ENCODE measurements around the gene SLC22A23.

Gene SLC22A23

GRCh38 chr6:3456898-3457709, at the start of gene SLC22A23:
SLC22A23 (minus strand) TSS chr6:3457050; CDS start chr6:3456559, 491 bp downstream.
- peak; percentile 36 to 62 (median 47) for DNase-seq

- DNase-seq, result no peak
Observed at GRCh38 chr6:3506200-3506599, 49.4 kb upstream of the SLC22A23 start.

GRCh38 chr6:3504938-3505805, 48.3 kb upstream of the SLC22A23 start:
- no peak for DNase-seq

DNA sequence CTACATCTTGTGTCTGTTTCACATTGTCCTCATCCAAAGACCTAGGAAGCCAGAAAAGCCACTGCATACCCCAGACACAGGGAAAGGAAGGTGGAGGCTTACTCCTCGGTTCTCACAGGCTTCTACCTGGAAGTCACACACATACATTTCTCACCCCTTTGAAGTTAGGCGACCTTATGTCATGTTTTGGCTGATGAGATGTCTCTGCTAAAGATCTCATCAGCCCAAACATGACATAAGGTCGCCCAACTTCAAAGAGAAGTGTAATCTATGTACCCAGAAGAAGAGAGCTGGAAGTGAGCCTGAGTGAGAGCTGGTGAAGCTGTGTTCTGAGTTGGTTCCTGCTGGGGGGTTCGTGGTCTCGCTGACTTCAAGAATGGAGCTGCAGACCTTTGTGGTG, 47.5 kb upstream of the SLC22A23 start:
- DNase-seq, result no peak

- DNase-seq, result no peak
Observed at GRCh38 chr6:3501826-3502500, 45.1 kb upstream of the SLC22A23 start.

DNA sequence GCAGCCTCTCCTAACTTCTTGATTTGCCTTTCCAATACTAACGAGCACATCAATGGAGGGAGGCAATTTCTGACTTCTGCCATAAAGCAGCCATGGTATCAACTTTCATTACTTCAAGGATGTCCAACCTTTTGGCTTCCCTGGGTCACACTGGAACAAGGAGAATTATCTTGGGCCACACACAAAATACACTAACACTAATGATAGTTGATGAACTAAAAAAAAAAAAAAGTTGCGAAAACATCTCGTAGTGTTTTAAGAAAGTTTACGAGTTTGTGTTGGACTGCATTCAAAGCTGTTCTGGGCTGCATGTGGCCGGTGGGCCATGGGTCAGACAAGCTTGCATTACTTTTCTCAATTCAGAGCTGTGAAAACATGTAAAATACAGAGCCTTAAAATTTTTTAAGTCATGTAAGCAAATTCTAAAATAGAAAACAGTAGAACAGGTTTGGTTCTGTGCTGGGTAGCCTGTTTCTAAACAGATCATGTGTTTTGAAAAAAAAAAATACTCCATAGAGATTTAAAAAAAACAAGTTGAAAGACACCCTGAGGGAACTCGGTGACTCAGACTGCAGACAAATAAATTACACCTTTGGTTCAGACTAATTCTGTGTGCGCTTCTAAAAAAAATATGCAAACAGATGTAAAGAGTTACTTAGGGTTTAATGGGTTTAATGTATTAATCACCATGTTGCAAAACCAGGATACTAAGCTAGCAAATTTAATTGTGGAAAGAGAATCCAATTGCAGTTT, 43.6 kb upstream of the SLC22A23 start:
- no peak for DNase-seq

DNA sequence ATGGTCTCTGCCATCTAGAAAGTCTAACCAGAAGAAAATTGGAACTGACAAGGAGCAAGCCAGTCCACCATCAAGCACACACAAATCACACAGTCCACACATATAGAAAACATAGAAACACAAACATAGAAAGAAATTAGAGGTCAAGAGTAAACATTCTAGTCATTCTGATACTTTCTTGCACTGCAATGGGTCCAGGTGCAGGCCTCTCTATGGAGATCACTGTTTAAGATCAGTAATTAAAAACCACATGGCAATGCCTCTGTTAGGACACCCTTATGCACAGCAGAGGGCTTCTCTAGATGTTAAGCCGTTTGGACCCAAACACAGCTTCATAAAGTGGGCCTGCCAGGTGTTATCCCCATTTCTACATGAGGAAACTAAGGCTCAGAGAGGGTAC, 42.8 kb upstream of the SLC22A23 start:
- DNase-seq, result no peak

DNA sequence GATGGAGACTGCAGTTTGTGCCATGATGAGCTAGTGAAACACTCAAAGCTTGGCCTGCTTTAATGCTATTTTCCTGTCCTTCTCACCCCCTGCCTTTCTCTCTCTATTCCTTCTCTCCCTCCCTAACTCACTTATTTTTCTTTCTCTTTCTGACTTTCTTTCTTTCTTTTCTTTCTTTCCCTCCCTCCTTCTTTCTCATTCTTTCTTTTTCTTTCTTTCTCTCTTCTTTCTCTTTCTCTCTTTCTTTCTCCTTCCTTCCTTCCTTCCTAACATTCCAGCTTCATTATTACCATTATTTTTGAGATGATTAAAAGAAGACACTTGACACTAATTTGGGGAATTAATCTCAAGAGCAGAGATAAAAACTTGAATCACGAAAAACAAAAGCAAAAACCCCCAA, 39.5 kb upstream of the SLC22A23 start:
- no peak for DNase-seq

GRCh38 chr6:3494391-3495100, 37.7 kb upstream of the SLC22A23 start:
- DNase-seq, result no peak

GRCh38 chr6:3490625-3490980, 33.8 kb upstream of the SLC22A23 start:
- DNase-seq, result no peak

DNA sequence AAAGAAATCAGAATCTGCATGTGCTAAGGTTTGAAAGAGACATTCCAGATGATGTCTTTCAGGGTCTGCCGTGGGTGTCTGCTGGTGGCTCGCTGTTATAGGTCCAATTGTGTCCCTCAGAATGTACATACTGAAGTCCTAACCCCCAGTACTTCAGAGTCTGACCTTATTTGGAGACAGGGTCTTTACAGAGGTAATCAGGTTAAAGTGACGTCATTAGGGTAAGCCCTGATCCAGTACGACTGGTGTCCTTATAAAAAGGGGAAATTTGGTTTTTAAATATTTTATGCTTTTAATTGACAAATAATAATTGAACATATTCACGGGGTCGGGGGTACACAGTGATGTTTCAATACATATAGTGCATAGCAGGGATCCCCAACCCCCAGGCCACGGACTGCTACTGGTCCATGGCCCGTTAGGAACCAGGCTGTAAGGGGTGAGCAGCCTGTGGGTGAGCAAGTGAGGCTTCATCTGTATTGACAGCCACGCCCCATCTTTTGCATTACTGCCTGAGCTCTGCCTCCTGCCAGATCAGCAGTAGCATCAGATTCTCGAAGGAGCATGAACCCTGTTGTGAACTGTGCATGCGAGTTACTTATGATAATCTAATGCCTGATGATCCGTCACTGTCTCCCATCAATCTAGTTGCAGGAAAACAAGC, 33.2 kb upstream of the SLC22A23 start:
- DNase-seq, result no peak

DNA sequence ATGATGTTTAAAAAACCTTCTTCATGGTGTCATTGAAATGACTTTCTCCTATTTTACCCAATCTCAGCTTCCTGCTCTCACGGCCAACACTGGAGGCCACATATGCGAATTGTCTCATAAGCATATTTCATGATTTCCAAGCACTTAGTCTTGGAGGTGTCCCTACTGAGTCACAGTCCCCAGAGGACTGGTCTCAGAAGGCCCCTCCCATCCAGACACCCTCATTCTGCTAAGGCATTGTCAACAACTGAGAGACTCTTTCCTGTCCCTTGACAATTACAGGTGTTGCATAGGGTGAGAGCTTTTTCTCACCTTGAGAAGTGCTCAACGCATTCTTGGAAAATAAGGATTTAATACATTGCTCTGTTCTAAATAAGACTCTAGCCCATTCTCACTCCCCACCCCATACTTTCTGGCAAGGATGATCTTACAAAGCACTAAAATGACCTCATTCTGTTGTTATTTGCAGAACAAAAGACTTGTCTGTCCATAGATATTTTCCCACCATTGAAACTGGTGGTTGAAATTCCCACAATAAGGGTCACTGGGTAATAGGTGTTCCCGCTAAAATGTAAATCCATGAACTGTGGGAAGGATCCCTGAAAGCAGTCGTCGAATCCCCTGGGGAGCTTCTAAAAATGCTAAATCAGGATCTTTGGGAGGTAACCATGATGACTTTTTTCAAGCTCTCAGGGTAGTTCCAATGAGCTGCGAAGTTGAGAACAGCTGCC, 32.3 kb upstream of the SLC22A23 start:
- no peak for DNase-seq

DNA sequence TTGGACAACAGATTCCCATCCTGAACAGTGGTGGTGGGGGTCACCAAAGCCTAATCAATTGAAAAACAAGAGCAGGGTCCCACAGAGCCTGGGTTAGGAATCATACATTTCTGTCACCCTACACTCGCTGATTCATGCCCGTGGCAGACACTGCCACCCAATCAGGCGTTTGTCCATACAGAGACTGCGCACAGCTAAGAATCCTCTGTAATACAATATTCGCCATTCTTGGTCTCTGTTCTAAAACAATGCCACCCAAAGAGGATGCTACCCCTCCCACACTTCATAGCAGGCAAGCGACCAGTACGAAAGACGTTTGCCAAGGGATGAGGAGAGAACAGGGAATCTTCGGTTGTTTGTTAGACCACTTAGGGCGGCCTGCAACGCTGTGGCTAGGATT, 28.1 kb upstream of the SLC22A23 start:
- DNase-seq, result no peak

DNA sequence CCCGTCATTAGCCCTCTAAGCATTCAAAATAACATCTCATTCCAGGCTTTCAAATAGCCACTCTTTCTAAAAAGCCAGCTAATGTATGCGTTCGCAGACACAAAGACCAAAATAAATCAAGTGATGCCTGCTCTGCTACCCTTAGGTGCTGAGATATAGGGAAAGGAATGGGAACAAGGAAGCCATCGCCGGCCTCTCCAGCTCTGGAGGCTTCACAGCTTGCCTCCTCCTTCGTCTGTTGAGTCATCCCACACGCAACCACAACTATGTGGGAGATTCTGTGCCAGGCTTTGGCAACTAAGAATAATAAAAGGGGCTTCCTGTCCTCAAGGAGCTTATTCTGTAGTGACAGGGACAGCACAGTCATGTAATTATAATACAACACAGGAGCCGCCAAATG, 27.3 kb upstream of the SLC22A23 start:
- no peak for DNase-seq

GRCh38 chr6:3483675-3484074, 26.8 kb upstream of the SLC22A23 start:
- DNase-seq, result no peak

GRCh38 chr6:3482869-3483268, 26.0 kb upstream of the SLC22A23 start:
- no peak for DNase-seq

GRCh38 chr6:3481640-3482039, 24.8 kb upstream of the SLC22A23 start:
- no peak for DNase-seq

DNA sequence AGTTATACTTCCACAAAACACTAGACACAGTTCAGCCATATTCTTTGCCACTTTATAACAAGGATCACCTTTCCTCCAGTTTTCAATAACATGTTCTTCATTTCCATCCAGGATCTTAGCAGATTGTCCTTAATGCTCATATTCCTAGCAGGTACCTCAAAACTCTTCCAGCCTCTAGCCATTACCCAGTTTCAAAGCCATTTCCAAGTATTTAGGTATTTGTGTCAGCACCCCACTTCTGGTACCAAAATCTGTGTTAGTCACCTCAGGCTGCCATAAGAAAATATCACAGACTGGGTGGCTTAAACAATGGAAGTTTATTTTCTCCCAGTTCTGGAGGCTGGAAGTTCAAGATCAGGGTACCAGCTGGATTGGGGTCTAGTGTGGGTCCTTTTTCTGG, 23.2 kb upstream of the SLC22A23 start:
- no peak for DNase-seq

DNA sequence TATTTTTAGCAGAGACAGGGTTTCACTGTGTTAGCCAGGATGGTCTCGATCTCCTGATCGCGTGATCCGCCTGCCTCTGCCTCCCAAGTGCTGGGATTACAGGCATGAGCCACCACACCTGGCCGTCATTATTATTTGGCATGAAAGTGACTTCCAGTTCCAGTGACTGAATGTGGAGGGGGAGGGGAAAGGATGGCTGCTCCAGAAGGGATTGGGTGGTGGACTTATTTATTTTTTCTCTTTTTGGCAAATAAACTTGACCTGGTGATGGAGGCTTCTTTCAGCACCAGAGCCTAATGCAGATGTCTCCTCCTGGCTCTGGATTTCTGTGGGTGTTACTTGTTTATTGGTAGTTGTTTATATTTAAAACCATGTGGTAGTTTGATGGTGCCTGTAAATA, 16.9 kb upstream of the SLC22A23 start:
- DNase-seq, result no peak

- DNase-seq, result no peak
Observed at GRCh38 chr6:3471711-3472110, 14.9 kb upstream of the SLC22A23 start.

- no peak for DNase-seq
Observed at GRCh38 chr6:3471286-3471685, 14.4 kb upstream of the SLC22A23 start.

Data from activated CD4-positive, CD25-positive, alpha-beta regulatory T cell (primary cell).